Parathyroid adenoma (tissue), 2 donors: ENCODE results near the gene SPRN.
"Not testable (repeated sequence)": the region's sequence is repeated elsewhere in the genome, so short reads cannot be mapped to it uniquely, and the experiment has no call there.

Experiments
- H2AFZ ChIP-seq: fragments of 300-600 bp; sonication (generic); one replicate; pipeline ENCODE4 v1.7.0; 2017; ENCODE audit warnings: antibody characterized with exemption, mild to moderate bottlenecking
- H3K27ac ChIP-seq: fragments of 300-600 bp; sonication (generic); one replicate; pipeline ENCODE4 v1.7.0; 2017
- H3K27me3 ChIP-seq: fragments of 300-600 bp; sonication (generic); one replicate; pipeline ENCODE4 v1.7.0; 2017; ENCODE audit warnings: low read length; ENCODE audit not compliant: control insufficient read depth, insufficient read depth
- H3K36me3 ChIP-seq: fragments of 300-600 bp; sonication (generic); one replicate; pipeline ENCODE4 v1.7.0; 2017; ENCODE audit warnings: low read length; ENCODE audit not compliant: control insufficient read depth, insufficient read depth
- H3K4me1 ChIP-seq: fragments of 300-600 bp; sonication (generic); one replicate; pipeline ENCODE4 v1.7.0; 2017; ENCODE audit warnings: control low read depth
- H3K4me2 ChIP-seq: fragments of 300-600 bp; sonication (generic); one replicate; pipeline ENCODE4 v1.7.0; 2017; ENCODE audit warnings: low read length
- H3K4me3 ChIP-seq: fragments of 300-600 bp; sonication (generic); one replicate; pipeline ENCODE4 v1.7.0; 2017; ENCODE audit warnings: low read depth, low read length
- H3K79me2 ChIP-seq: fragments of 300-600 bp; sonication (generic); one replicate; pipeline ENCODE4 v1.7.0; 2017; ENCODE audit warnings: control low read depth
- H3K9ac ChIP-seq: fragments of 300-600 bp; sonication (generic); one replicate; pipeline ENCODE4 v1.7.0; 2017; ENCODE audit warnings: mild to moderate bottlenecking
- H3K9me3 ChIP-seq: fragments of 300-600 bp; sonication (generic); one replicate; pipeline ENCODE4 v1.7.0; 2017; ENCODE audit warnings: low read length; ENCODE audit not compliant: control insufficient read depth
- TF ChIP-seq, protein P1 (sequence below): fragments of 300-600 bp; sonication (generic); IDR thresholded peaks from one replicate; pipeline ENCODE4 v1.7.0; 2017; ENCODE audit warnings: antibody characterized with exemption, mild to moderate bottlenecking
- donor health status: primary hyperparathyroidism.

Gene SPRN

DNA sequence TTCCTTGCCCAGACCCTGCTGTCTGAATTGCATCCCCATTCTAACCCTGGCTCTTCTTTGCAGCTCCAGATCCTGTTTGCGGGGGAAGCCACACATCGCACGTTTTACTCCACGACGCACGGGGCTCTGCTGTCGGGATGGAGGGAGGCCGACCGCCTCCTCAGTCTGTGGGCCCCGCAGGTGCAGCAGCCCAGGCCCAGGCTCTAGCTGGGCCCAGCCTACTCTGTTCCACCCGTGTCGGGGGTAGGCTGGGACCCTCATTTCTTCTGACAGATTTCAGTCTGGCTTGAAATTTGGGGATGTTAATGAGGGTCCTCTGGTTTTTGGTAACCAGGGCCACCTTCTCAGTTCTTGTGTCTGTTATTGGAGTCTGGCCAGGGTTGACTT is 33.2 kb downstream of the SPRN start:
- no peaks in the 10 kb centered on the region for H3K27me3 ChIP-seq
- no peaks in the 10 kb centered on the region for H3K9me3 ChIP-seq
- peaks cover 9% of the 10 kb centered on the region for H3K79me2 ChIP-seq
- peaks cover 2% of the 10 kb centered on the region for H3K4me1 ChIP-seq
- H3K4me2 ChIP-seq: no peak overlapping the region
- no peak overlapping the region for H2AFZ ChIP-seq
- no peaks in the 10 kb centered on the region for H3K36me3 ChIP-seq
- no peak overlapping the region for H3K9ac ChIP-seq
- TF ChIP-seq, protein P1, sequence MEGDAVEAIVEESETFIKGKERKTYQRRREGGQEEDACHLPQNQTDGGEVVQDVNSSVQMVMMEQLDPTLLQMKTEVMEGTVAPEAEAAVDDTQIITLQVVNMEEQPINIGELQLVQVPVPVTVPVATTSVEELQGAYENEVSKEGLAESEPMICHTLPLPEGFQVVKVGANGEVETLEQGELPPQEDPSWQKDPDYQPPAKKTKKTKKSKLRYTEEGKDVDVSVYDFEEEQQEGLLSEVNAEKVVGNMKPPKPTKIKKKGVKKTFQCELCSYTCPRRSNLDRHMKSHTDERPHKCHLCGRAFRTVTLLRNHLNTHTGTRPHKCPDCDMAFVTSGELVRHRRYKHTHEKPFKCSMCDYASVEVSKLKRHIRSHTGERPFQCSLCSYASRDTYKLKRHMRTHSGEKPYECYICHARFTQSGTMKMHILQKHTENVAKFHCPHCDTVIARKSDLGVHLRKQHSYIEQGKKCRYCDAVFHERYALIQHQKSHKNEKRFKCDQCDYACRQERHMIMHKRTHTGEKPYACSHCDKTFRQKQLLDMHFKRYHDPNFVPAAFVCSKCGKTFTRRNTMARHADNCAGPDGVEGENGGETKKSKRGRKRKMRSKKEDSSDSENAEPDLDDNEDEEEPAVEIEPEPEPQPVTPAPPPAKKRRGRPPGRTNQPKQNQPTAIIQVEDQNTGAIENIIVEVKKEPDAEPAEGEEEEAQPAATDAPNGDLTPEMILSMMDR: no peak
- no peak overlapping the region for H3K4me3 ChIP-seq
- H3K27ac ChIP-seq: no peak overlapping the region

DNA sequence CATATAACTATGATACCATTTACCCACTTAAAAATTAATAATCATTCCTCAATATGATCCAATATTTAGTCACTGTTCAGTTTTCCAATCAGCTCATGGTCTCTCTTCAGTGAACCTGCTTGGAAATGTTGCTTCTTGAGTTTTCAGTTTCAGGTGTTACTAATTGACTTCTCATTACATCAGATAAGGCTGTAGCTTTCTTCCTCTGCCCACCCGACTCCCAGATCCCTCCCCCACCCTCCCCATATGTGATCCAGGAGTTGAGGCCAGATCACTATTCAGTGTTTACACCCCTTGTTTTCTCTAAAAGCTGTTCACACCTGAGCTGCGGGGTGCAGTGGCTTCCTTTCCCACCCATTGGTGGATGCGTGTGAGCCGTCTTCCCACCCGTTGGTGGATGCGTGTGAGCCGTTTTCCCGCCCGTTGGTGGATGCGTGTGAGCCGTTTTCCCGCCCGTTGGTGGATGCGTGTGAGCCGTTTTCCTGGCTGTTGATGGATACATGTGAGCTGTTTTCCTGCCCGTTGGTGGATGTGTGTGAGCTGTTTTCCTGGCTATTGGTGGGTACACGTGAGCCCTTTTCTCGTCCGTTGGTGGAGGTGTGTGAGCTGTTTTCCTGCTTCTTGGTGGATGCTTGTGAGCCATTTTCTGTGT is 33.7 kb downstream of the SPRN start:
- Histone ChIP-seq H3K9ac (no peak overlapping the region), H3K4me3 (no peak overlapping the region), H3K27me3 (no peaks in the 10 kb centered on the region), H3K4me1 (peaks cover 2% of the 10 kb centered on the region), H3K36me3 (no peaks in the 10 kb centered on the region), H3K79me2 (peaks cover 8% of the 10 kb centered on the region), H3K9me3 (no peaks in the 10 kb centered on the region), H3K4me2 (no peak overlapping the region), H2AFZ (no peak overlapping the region), H3K27ac (no peak overlapping the region)
- TF ChIP-seq, protein P1: no peak

DNA sequence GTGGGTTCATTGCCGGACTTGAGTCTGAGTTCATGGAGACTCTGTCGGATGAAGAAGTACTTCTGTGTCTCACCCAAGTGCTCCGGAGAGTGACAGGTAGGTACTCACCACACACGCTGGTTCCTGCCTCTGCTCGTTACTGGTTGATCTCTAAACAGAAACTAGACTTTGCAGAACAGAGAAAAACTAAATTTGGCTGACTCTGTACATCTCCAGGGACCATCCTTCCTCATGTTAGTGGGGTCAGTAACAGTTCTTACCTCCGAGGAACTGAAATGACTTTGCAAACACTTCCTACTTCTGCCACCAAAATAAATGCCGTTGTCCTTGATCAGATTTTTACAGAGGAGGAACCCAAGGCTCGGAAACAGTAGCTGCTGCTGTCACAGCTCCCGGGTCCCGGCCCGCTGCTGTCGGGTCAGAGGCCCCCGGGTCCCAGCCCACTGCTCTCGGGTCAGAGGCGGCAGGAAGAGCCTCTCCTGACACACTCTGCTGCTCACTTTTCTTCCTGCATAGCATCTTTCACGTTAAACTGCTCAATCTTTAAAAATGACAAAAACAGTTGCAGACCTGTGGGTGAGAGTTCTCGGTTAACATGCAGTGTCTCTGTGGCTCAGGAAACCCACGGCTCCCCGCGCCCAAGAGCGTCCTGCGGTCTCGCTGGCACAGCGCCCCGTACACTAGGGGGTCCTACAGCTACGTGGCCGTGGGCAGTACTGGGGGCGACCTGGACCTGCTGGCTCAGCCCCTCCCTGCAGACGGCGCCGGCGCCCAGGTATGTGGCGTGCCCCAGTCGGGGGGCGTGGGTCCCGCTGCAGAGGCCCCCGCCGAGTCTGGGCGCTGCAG is 35.2 kb downstream of the SPRN start:
- H3K27ac ChIP-seq: no peak overlapping the region
- H3K4me2 ChIP-seq: no peak overlapping the region
- H3K79me2 ChIP-seq: no peaks in the 10 kb centered on the region
- H3K9me3 ChIP-seq: no peaks in the 10 kb centered on the region
- H3K4me1 ChIP-seq: no peaks in the 10 kb centered on the region
- TF ChIP-seq, protein P1: no peak
- no peak overlapping the region for H2AFZ ChIP-seq
- no peaks in the 10 kb centered on the region for H3K36me3 ChIP-seq
- no peaks in the 10 kb centered on the region for H3K27me3 ChIP-seq
- H3K9ac ChIP-seq: no peak overlapping the region
- H3K4me3 ChIP-seq: no peak overlapping the region

DNA sequence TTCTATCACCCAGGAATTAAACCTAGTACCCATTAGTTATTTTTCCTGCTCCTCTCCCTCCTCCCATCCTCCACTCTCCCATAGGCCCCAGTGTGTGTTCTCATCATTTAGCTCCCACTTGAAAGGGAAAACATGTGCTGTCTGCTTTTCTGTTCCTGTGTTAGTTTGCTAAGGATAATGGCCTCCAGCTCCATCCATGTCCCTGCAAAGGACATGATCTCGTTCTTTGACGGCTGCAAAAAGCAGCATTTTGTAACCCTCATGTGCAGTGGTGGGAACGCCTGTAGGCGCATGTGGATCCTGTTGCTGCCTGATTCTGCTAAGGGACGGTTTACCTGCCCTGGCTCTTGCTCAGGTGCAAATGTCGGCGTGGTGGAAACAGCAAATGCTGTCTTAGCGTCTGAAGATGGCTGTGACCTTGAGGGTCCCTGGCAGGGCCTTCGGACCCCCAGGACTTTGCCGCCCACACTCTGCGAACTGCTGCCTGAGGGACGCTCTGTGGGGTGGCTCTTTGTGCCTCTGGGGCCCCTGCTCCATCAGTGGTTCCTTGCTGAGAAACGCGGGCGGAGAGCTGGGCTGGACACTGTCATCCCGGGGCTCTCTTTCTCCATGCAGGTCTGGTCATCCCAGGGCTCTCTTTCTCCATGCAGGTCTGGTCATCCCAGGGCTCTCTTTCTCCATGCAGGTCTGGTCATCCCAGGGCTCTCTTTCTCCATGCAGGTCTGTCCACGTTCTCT is 36.0 kb downstream of the SPRN start:
- H2AFZ ChIP-seq: no peak overlapping the region
- H3K27ac ChIP-seq: no peak overlapping the region
- H3K4me3 ChIP-seq: no peak overlapping the region

DNA sequence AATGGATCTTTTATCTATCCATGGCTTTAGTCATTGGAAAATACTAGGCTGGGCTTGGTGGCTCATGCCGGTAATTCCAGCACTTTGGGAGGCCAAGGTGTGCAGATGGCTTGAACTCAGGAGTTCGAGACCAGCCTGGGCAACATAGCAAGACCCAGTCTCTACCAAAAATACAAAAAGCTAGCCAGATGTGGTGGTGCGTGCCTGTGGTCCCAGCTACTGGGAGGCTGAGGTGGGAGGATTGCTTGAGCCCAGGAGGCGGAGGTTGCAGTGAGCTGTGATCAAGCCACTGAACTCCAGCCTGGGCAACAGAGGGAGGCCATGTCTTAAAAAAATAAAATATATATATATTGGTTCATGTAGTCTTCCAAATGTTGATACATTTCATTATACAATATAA is 37.5 kb downstream of the SPRN start:
- not testable (repeated sequence) for H3K79me2 ChIP-seq, H2AFZ ChIP-seq, H3K36me3 ChIP-seq, H3K4me3 ChIP-seq, H3K4me1 ChIP-seq, H3K4me2 ChIP-seq, H3K27me3 ChIP-seq, H3K9me3 ChIP-seq, H3K27ac ChIP-seq, H3K9ac ChIP-seq

More for the DNA sequence above, 36.0 kb downstream of the SPRN start:
- Histone ChIP-seq H3K36me3 (no peaks in the 10 kb centered on the region), H3K4me2 (no peak overlapping the region), H3K27me3 (no peaks in the 10 kb centered on the region), H3K9me3 (no peaks in the 10 kb centered on the region), H3K4me1 (no peaks in the 10 kb centered on the region), H3K9ac (no peak overlapping the region), H3K79me2 (no peaks in the 10 kb centered on the region)
- TF ChIP-seq, protein P1: no peak
